AG08395 (cell line): ENCODE measurements around the gene ANKS1A.

ENCODE experiments used
- DNase-seq: peaks from one replicate; pipeline ENCODE4 v3.0.0; 2012; ENCODE audit warnings: mixed read lengths, low spot score

ANKS1A gene

DNA sequence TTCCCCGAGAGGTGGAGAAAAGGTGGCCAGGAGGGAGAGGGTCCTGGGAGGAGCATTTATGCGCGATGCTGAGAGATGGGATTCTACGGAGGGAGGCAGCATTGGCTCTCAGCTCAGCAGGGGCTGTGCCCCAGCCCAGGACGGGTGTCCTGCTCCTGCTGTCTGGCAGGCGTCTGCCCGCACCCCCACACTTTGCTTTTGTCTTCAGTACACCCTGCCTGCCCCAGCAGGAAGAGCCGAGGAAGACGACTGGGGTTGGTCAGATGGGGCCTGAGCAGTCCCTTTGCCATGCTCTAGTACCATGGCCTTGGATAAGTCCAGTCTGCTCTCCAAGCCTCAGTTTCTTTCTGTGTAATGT, 183.6 kb downstream of the ANKS1A start:
- DNase-seq: no peak

GRCh38 chr6:35073211-35073610, 184.2 kb downstream of the ANKS1A start:
- no peak for DNase-seq

DNA sequence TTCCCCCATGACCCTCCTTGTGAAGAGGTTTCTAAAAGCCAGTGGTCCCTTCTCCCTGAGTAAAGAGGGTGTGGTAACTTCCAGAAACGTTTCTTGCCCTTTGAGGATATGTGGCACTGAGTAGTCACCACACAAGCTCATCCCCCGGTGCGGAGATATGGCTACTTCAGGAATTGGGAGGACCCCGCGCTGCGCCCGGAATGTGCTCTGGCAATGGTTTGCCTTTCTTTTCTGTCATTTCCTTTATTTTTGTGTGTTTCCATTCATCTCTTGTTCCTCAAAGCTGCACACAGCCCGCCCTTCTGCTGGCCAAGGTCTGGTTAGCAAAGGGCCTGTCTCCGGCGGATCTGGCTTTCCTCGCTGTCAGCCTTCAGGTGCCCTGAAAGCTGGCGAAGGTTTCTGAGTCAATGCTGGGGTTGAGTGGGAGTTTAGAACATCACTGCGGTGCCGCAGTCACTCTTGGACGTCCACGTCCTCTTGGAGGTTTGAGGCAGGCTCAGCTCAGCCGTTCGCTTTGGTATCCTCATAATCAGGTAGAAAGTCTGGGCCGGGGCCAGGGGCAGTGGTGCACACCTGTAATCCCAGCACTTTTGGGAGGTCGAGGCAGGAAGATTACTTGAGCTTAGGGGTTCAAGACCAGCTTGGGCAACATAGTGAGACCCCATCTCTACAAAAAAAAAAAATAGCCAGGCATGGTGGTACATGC, 184.9 kb downstream of the ANKS1A start:
- DNase-seq: no peak

DNA sequence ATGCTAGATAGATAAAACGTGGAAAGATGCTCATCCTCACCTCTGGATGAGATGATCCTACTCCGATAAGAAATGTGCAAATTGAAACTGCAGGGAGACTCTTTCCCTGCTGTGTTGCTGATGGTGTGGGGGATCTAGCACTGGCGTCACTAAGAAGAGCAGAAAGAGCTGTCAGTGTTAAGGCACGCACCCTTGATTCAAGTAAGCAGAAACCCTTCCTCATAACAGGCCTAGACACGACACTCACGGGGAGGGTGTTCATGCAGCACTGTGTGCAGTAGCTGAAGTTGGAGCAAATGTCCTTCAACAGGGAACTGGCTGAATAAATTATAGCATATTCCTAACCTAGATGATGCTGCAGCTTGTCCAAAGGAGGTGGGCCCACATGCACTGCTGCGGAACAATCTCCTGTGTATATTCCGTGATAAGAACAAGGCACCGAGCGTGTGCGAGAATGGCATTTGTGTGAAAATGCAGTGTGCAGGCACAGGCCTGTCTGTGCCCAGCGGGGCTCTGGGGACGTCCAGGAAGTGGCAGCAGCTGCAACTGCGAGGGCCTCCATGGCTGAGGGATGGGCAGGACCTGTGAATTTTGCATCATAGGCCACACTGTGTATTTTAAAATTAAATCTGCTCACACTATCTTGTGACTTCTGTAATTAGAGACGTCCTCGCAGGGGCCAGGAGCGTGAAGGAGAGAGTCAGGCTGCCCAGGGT, 188.1 kb downstream of the ANKS1A start:
- DNase-seq: no peak

DNA sequence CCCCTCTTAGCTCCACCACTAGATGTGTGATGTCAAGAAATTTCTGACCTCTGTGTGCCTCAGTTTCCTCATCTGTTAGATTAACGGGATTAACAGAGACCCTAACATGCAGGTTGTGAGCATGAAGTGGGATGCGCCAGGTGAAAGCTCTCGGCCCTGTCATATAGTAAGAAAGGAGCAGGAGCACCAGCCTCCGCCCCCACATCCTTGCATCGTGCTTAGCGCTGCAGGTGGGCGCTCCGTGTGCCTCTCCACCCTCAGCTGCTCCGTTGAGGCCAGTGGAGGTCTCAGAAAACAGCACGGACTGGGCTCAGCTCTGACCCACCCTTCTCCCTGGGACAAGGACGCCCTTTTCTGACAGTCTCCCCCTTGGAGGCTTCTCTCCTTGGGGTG, 188.7 kb downstream of the ANKS1A start:
- no peak for DNase-seq

DNA sequence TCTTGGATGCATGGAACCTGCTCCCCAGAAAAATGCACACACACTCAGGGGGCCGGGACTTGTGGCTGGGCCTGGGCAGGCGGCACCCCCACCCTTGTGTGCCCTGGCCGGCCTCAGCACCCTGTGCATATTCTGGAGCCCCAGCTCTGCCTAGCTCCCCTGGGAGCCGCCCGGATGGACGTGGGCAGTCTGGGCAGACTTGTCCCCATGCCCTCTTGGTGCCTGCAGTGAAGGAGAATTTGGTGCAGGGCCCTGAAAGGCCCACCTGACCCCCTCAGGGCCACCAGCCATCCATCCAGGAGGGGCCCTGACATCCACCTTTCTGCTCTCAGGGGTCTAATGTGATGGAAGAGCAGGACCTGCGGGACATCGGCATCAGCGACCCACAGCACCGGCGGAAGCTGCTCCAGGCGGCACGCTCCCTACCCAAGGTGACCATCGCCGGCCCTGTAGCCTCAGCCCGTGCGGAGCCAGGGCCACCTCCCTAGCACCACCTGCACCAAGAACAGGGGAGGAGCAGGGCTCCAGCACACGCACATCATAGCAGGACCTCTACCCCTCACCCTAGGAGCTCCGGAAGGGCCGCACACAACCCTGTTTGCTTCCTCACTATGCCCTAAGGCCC, 189.3 kb downstream of the ANKS1A start:
- no peak for DNase-seq

- no peak for DNase-seq
Observed at GRCh38 chr6:35078896-35079295, 189.8 kb downstream of the ANKS1A start.

DNA sequence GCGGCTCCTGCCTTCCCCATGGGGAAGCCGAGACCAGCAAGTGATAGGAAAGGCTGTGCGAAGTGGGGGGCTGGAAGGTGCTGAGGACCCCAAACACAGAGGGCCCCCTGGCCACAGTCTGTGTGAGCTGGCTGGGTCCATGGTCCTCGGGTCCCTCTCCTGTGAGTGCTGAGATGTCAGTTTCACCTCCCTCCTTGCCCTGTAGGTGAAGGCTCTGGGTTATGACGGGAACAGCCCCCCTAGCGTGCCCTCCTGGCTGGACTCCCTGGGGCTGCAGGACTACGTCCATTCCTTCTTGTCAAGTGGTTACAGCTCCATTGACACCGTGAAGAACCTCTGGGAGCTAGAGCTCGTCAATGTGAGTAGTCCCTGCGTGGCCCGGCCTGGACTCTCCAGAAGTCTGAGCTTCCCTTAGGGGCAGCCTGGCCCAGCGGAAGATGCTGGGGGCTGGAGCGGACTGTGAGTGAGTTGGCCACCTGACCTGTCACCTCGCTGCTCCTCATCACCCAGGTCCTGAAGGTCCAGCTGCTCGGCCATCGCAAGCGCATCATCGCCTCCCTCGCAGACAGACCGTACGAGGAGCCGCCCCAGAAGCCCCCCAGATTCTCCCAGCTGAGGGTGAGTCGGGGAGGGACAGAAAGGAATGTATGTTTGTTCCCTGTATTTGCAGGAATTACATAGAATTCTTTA, 190.4 kb downstream of the ANKS1A start:
- no peak for DNase-seq

DNA sequence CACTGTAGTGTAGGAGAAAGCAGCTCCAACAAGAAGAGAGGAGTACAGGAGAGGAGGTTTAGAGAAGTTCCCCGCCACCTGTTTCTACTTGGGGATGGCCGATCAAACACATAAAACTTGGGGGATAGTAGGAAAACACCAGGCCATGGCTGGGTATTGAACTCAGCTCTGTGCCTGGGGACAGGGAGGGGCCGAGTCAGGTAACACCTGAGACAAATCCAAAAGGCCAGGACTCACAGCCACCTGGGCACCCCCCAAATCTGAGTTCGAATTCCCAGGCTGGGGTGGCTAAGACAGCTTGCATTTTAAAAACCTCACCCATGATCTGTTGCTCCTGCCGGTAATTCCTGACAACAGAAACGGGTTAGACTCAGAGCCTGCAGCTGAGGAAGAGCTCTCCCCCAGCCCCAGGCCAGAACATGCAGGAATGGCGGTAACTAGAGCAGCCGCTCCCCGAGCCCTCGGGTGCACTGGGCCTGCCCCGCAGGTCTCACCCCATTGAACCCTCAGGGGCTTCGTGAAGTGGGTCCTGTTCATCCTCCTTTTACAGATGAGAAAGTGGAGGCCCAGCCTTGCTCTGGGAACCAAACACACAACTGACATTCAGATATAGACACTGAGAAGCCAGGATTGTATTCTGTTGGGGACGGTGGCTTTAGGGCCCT, 191.1 kb downstream of the ANKS1A start:
- no peak for DNase-seq

DNA sequence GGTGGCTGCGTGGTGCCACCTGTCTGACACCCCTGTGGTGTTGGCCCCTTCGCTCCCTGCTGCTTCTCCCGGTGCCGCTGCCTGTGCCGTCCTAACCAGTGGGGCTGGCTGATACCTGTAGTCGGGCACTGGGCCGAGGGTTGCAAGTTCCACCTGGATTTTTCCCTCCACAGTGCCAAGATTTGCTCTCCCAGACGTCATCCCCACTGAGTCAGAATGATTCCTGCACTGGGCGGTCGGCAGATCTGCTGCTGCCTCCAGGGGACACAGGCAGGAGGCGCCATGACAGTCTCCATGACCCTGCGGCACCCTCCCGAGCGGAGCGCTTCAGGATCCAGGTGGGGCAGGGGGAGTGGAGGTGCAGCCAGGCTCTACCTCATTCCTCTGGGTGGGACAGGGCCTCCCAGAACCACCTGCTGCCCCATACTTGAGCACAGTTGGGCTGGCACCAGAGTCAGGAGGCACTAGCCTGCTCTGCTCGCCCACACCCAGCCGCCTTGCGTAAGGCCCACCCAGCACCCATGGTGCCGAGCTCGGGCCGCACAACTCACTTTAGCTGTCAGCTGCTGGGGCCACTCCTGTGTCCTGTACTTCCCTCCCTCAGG, 191.9 kb downstream of the ANKS1A start:
- DNase-seq: no peak

DNA sequence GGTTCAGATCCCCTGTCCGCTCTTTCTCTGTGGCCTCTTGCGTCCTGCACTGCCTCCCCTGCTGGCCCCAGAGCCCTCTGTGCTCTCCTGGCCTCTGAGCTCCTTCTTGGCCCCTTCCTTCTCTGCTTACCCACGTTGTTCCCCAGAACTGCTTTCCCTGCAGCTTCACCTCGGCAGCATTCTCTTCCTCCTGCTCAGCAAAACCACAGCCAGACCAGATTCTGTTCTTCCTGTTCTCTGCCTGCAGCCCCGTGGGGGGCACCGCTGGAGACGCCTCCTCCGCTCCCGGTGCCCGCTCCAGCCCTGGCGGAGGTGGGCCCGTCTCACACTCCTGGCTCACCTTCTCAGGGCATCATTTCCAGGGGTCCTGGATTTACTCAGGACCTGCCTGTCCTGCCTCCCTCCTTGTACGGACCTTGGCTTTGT, 192.4 kb downstream of the ANKS1A start:
- DNase-seq: no peak

GRCh38 chr6:35082046-35082732, 193.1 kb downstream of the ANKS1A start:
- DNase-seq: no peak

- no peak for DNase-seq
Observed at GRCh38 chr6:35082733-35083403, 193.8 kb downstream of the ANKS1A start.

GRCh38 chr6:35083507-35083906, 194.5 kb downstream of the ANKS1A start:
- no peak for DNase-seq

- DNase-seq: no peak
Observed at GRCh38 chr6:35084041-35084491, 195.0 kb downstream of the ANKS1A start.

DNA sequence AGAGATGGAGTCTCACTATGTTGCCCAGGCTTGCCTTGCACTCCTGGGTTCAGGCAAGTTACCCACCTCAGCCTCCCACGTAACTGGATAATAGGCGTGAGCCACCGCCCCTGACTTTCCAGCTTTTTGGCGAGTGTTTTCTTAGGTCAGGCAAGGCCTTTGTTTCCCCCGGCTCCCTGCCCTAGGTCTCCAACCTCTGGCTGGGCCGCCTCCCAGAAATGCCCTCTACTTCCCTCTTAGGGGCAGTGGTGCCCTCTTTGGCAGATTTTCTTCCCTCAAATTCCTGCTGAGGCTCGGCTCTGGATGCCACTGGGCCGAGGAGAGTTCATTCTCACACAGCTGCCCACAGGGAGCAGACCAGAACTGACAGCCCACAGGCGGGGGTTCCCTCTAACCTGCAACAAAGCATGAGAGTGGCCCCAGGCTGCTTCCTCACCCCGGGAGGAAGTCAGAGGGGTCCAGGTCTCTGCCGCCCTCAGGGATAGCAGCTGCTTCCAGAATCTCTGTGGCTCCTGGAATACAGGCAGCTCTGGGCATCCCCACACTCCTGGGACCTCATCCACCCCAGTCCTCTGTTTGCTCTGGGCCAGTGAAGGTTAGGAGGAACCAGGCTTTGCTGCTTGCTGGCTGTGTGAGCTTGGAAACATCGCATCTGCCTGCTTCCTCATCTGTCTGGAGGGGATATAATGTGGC, 195.6 kb downstream of the ANKS1A start:
- no peak for DNase-seq

- DNase-seq: no peak
Observed at GRCh38 chr6:35085359-35086281, 196.6 kb downstream of the ANKS1A start.

GRCh38 chr6:35086282-35086632, 197.2 kb downstream of the ANKS1A start:
- no peak for DNase-seq
